ENCODE results near the gene DGKD.

The DGKD gene

DNA sequence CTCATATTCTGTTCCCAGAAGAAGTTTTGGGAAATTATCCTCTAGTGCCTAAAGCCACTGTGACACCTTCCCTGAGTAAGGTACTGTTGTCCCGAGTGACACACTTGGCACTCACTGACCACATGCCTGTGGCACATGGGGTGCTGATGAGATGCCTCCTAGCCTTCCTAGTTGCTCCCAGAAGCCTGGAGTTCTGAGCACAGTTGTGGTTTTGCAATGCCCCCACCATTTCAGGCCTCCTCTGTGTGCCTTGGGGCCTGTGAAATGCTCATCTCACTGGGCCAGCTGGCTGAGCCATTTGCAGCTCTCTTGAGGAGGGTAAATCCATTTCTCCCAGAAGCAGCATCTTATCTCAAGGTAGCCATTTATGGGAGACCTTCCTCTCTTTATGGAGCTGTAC lies 91.8 kb downstream of the DGKD start:
- DNase-seq (ENCODE audit: low spot score) = no peak

DNA sequence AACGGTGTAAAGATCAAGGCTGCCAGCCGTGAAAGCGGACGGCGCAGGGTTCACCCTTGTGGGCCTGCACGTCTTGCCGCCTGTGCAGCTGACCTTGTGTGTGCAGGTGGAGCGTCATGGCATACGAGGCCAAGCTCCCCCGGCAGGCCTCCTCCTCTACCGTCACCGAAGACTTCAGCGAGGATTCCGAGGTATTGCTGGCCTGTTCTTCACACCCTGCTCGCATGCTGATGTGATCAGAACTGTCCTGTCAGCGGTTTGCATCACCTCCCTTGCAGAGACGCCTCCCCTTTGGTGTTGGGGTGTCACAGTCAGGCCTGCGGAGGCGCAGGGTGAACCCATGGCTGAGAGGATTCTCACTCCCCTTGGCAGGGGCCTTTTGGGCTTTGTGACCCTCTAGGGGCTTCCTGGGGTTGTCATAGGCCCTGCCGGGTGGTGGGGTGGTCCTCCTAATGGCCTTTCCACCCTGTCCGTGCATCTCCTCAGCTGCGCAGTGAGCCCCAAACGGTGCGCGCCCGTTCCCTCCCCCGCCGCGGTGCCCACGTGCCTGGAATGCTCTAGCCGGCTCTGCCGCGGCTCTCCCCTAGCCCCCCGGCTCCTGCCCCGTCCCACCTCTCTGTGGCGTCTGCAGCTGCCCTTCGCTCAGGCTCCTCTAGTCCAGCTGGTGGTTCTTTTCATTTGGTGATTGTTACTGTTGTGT lies 92.5 kb downstream of the DGKD start:
- DNase-seq (ENCODE audit: low spot score) = no peak

DNA sequence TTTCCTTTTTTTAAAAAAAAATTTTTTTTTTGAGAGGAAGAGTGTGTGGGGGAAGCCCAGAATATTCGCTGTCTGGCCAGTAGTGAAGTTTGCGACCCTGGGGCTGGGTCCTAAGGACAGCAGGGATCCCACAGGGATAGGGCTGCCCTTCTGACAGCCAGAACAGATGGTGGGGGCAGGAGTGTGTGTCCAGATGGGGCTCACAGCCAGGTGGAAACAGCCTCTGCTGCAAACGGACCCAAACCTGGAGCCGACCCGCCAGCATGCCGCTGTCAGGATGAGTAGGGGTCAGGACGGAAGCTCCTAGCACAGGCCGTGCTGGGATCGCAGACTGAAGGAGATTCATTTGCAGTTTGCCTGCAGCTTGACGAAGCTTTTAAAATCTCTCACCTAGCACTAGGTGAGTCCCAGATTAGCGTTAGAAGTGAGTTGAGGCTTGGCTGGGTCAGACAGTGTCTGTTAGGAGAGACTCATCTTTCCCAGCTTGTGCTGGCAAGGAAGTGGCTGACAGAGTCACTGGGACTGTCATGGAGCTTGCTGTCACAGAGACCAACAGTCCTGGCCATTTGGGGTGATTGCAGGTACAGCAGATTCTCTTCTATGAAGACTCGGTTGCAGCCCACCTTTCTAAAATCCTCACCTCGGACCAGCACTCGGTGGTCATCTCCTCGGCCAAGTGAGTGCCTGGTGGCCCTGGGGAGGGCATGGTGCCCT lies 93.4 kb downstream of the DGKD start:
- no peak for DNase-seq (ENCODE audit: low spot score)

DNA sequence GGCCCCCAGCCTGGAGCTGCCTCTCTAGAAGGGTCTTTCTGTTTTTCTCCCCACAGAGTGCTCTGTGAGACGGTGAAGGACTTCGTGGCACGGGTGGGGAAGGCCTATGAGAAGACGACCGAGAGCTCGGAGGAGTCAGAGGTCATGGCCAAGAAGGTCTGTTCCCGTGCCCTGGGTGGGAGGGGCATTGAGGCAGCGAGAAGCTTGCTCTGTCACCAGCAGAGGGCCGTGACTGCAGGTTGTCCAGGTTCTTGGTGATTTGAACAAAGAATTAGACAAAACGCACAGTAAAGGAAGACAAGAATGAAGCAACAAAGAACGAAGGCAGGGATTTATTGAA lies 93.9 kb downstream of the DGKD start:
- DNase-seq (ENCODE audit: low spot score) = no peak

DNA sequence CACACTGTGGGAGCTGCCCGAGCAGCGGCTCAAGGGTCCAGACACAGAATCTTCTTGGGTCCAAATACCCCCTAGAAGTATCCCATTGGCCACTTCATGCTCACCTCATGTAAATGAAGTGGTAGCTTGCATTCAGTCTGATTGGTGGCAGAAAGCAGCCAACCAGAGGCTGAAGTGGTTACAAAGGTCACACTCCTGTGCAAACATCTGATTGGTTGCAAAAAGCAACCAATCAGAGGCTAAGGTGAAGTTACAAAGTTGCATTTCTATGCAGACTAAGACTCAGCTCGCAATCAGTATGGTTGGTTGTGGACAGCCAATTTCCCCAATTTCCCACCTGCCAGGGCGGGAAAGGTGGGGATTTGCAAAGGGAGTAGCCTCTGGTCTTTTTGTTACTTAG lies 94.3 kb downstream of the DGKD start:
- no peak for DNase-seq (ENCODE audit: low spot score)

DNA sequence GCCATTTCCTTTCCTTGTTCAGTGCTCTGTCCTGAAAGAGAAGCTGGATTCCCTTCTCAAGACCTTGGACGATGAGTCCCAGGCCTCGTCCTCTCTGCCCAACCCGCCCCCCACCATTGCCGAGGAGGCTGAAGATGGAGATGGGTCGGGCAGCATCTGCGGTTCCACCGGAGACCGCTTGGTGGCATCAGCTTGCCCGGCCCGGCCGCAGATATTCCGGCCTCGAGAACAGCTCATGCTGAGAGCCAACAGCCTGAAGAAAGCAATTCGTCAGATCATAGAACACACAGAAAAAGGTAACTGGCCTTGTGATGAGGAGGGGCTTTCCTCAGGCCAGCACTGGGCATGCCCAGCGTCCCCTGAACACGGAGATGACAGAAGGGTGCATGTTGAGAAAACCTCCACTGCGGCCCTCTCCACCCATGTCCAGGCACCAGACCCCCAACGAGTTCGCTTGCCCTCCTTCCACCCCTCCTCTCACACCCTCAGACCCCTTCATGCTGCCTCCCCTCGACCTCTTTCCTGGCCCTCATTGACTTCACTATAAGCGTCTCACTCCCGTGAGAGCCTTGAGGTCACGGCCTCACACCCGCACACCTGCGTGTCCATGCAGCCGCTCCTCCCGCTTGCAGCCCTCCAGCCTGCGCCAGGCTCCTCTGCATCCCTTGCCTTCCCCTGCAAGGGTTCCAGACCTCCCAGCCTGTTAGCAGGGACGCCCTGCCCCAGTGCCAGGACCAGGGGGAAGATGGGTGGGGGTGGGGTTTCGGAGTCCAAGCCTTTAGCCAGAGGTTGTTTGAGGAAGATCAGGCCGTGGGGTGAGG lies 95.0 kb downstream of the DGKD start:
- peak; percentile 83 for DNase-seq (ENCODE audit: low spot score)

DNA sequence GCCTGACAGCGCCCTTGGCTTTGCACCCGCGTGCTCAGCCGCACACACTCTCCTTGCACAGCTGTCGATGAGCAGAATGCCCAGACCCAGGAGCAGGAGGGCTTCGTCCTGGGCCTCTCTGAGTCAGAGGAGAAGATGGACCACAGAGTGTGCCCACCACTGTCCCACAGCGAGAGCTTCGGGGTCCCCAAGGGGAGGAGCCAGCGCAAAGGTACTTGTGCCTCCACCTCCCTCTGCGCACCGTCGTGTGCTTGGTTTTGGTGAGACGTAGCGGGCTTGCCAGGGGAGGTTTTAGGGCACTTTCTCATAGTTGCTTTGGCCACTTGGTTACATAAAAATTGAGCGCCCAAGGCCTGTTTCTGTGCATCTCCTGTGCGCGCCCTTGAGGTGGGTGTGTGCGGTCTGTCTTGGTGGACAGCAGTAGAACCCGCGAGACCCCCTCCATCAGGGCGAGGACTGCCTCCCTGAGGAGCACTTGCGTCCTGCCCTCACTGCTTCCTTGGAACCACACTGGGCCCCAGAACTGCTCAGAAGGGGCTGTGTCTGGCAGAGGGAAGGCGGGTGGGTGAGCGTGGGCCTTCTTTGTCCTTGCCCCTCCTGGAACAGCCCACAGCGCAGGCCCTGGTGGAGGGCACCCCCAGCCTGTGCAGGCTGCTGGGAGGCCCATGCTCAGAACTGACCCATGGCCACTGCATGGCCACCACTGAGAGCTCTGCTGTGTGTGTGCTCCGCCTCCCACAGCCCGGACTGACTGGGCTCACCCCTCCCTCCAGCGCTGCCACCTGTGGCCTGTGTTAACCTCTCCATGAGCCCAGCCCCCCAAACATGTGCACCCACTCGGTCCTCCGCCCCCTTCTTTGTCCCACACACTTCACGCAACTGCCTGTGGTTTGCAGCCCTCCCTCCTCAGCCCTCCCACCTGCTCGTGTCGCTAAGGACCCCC lies 95.9 kb downstream of the DGKD start:
- no peak for DNase-seq (ENCODE audit: low spot score)

DNA sequence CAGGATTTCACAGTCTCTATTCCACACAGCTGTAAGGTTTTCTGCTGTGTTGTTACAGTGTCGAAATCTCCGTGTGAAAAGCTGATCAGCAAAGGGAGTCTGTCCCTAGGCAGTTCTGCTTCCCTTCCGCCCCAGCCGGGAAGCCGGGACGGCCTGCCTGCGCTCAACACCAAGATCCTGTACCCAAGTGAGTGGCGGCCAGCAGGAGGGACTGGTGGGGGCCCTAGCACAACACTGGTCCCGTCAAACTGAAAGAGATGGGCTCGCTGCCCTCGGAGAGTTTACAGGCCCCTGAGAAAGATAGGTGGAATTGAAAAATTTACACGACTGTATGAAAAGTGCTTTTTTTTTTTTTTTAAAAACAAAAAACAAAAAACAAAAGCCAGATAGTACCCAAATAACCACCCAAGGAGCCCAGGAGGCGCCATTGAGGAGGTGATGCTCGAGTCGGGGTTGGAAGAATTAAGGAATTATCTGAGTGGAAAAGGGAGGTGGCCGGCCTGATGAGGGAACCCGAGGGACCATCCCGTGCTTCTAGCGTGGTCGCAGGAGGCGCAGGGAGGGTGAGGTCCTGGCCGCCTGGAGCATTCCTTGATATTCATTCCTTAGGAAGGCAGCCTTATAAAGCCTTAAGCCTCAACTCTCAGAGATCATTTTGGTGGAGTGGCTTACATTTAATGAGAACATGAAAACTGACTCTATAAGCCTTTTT lies 96.7 kb downstream of the DGKD start:
- DNase-seq (ENCODE audit: low spot score) = no peak

DNA sequence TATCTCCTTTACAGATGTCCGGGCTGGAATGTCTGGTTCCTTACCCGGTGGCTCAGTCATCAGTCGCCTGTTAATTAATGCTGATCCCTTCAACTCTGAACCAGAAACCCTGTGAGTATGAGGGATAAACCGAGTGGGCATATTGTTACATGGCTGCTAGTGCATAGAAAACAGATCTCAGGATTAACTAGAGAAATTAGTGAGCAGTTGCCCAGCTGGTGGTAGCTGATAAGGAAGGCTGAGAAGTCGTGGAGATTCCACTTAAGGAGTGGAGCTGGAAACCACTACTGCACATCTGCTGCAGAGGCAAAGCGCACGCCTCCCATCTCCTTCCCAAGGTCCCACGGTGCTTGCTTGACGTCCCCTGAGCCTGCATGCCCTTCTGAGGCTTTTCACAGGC lies 97.7 kb downstream of the DGKD start:
- DNase-seq (ENCODE audit: low spot score) = no peak

DNA sequence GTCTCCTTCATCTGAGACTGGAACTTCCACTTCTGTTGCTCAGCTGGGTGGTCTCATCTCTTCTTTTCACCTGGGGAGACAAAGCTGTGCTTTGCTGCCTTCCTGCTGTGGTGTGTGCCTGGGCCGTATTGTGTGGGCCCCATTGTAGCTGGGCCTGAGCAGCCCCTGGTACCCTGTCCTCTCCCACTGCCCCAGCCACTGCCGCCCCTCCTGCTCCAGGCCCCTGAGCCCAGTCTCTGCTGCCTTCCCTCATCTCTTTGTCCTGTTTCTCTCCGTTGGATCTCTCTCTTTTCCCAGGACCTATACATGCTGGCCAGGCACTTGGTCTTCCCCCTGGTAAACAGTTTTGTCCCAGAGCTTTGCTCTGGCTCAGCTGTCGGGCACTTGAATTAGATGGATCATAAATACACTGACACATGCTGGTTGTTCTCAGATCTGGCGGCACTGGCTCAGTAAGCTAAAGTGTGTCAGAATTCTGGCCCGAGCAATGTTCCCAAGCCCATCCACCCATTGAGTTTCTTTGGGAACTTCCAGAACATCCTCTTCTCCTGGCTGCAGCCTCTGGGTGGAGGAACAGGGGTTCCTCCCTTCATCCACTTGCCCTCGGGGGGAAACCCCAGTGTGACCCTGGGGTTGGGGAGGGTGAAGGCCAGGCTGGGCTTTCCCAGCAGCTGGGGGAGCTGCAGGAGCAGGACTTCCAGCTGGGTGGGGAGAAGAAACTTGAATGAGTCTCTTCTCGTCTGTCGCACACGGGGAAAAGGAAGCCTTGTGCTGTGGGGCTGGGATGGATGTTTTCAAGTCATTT lies 99.0 kb downstream of the DGKD start:
- DNase-seq (ENCODE audit: low spot score) = no peak

DNA sequence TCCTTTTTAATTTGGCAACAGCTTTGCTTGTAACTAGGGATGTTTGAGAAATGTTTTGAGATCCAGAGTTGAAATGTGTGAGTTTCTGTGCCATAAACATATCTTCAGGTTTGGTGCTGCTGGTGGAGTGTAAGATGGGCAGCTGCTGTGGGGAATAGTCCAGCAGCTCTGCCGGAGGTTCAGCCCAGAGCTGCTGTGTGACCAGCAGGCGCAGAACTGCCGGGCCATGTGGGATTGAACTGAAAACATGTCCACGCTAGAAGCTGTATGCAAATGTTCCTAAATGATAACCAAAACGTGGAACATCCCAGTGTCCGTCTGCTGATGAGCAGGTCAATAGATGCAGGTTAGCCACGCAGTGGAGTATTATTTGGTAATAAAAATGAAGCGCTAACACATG lies 99.6 kb downstream of the DGKD start:
- DNase-seq (ENCODE audit: low spot score) = no peak

DNA sequence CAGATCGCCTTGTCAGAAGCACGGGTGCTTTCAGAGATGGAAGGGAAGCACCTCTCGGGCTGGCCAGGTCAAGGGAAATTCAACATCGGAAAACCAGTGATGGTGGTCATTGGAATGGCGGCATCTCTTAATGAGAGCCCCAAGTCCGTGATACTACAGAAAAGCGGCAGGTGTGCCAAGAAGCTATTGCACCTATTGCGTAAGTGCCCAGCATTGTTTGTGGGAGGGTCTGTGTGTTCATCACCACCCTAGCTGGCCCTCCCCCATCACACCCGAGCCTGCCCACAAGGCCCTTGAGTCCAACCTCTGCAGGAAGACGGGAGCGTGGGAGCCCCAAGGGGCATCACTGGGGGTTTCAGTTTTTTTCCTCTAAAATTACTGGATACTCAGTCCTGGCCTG lies 100.7 kb downstream of the DGKD start:
- DNase-seq (ENCODE audit: low spot score) = no peak

DNA sequence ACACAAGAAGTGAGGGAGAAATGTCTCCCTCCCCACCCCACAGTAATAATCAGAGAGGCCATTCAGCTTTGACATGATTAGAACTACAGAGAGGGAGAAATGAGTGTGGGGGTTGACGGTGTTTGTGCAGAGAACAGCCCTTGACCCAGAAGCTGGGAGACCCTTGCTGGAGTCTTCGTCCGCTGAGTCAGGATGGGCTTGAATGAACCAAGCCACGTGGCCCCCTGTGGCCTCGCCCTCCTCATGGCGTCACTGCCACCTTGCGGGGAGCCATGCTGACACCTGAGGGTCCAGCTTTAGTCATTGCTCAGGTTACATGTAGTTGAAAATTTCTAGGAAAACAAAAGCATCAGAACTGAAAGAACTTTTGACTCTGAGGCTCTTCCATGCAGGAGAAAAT lies 101.2 kb downstream of the DGKD start:
- no peak for DNase-seq (ENCODE audit: low spot score)

DNA sequence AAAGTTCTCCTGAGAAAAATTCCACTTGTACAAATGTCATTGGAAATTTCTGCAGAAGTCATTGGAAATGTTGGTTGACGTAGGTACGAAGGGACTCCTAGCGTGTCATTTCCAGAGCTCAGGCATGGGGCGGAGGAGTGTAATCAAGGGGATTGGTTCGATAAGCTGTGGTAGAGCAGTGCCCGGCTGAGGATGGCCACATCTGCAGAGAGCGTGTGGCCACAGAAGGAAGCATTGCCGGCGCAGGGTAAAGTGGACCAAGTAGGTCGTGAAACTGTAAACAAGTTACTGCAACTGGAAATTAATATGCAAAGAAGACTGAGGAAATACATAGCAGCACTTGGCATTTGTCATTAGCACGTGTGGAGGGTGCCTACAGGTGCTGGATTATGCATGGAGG lies 101.8 kb downstream of the DGKD start:
- no peak for DNase-seq (ENCODE audit: low spot score)

DNA sequence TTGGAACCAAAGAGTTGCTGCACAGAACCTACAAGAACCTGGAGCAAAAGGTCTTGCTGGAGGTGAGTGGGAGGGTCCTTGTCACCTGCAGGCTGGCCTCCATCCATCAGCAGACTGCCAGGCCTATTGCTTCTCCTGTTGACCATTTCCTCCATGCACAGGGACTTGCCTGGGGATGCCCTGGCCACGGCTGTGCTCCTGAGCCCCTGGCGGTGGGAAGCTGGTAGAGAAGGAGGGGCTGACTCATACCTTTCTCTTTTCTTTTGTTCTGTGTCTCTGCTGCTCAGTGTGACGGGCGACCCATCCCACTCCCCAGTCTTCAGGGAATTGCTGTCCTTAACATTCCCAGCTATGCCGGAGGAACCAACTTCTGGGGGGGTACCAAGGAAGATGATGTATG lies 102.6 kb downstream of the DGKD start:
- DNase-seq (ENCODE audit: low spot score) = no peak

DNA sequence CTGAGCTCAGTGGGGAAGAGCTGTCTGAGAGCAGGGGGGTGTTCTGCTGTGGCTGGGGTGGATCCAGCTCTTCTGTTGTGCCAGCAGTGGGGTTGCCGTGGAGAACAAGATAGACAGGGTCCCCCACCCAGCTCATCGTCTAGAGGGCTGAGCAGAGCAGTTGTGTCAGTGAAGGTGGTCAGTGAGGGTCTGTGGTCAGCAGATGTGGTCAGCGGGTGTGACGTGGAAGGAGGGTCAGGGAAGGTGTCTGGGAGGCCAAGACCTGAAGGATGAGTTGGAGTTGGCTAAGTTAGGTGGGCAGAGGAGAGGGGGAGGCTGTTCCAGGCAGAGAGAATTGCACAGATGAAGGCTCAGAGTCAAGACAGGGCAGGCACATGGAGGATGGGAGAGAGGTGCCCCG lies 103.1 kb downstream of the DGKD start:
- DNase-seq (ENCODE audit: low spot score) = no peak

DNA sequence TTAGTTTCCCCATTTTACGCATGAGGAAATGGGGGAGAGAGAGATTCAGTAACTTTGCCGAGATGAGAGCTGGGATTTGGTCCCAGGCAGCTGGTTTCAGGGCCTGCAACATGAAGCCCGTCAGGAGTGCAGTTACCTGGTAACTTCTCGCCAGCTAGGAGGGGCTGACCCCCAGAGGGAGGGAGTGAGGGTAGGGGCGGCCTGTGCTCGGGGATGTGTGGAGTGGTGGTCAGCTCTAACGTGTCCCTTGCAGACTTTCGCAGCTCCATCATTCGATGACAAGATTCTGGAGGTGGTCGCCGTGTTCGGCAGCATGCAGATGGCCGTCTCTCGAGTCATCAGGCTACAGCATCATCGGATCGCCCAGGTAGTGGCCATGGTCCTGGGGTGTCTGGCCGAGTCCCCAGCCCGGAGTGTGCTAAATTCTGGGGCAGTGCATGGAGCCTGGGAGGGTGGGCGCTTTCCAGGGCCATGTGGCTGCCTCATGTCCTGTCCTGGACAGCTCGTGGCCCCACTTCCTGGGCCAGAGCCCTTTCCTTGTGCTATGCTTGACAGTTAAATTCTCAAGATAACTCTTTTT lies 103.8 kb downstream of the DGKD start:
- DNase-seq (ENCODE audit: low spot score) = no peak

DNA sequence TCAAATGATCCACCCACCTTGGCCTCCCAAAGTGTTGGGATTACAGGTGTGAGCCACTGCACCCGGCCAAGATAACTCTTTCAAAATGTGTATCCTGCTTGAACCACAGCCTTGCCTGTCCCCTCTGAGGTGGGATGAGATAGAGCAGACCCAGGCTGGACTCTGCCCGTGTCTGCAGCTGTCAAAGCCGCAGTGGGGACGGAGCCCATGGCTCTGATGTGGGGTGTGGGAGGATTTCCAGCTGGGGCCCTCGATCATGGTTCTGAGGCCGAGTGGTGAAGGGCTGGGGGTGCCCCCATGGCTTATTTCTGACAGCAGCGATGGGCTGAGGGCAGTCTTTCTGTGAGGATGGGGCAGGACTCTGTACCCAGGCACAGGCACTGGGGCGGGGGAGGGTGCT lies 104.5 kb downstream of the DGKD start:
- no peak for DNase-seq (ENCODE audit: low spot score)

DNA sequence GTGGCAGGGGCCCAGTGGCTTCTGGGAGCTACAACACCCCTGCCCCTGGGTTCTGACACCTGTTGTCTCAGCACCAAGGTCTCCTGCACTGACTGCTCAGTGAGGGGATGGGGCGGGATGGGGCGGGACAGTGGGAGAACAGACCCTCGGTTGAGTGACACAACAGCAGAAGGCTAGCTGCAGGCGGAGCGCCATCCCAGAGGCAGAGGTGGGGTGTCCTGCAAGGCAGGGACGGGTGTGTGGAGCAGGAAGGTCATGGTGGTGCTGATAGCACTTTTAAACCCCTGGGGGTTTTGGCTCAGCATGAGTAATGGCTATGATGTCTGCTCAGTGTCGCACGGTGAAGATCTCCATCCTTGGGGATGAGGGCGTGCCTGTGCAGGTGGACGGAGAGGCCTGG lies 105.1 kb downstream of the DGKD start:
- no peak for DNase-seq (ENCODE audit: low spot score)

DNA sequence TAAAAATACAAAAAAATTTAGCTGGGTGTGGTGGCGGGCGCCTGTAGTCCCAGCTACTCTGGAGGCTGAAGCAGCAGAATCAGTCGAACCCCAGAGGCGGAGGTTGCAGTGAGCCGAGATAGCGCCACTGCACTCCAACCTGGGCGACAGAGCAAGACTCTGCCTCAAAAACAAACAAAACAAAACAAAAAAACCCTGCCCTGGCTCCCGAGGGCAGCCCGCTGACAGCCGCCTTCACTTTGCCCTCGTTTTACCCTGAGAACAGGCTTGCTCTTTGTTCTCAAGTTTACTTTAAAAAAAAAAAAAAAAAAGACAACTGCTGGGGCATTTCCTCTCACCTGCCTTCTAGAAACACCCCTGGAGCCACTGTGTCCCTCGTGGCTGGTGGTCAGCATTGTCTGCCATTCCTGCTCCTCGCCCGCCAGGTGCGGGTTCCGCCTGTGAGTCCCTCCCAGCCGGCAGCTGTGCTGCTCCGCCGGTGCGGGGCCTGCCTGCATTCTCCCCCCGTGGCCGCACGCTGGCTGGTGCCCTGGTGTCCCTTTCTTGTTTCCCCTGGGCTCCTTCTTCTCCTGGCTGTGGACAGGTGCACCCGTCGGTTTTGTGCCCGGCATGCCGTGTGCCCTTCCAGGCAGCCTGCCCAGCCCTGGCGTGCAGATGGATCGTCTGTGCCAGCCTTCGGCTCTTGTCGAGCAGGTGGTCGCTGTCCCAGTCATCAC lies 106.6 kb downstream of the DGKD start:
- DNase-seq (ENCODE audit: low spot score) = no peak

Measured in ecto neural progenitor cell (in vitro differentiated cells).